Dermis blood vessel endothelial cell (primary cell): ENCODE results near the gene ZNF274. TPM values are rescaled to one million over a fixed set of nuclear protein-coding genes. Genes with fewer than 3 reads are reported as not detected.
"Not testable (repeated sequence)": the region's sequence is repeated elsewhere in the genome, so short reads cannot be mapped to it uniquely, and the experiment has no call there.

Source experiments
- DNase-seq: peaks from one replicate; pipeline ENCODE4 v3.0.0; 2010
- total RNA-seq: library from RNA; depleted of rRNA; stranded (reverse); fragments of >200 nt; gene quantifications from 2 replicates; pipeline ENCODE4 v1.2.3, GENCODE V29; 2014

ZNF274 gene
- total RNA-seq, 1 donor from 2014 or later: 21.3 TPM

GRCh38 chr19:58212336-58213074 lies 29.6 kb downstream of the ZNF274 start:
- DNase-seq: no peak

GRCh38 chr19:58213075-58213369 lies 30.2 kb downstream of the ZNF274 start:
- DNase-seq: no peak

DNA sequence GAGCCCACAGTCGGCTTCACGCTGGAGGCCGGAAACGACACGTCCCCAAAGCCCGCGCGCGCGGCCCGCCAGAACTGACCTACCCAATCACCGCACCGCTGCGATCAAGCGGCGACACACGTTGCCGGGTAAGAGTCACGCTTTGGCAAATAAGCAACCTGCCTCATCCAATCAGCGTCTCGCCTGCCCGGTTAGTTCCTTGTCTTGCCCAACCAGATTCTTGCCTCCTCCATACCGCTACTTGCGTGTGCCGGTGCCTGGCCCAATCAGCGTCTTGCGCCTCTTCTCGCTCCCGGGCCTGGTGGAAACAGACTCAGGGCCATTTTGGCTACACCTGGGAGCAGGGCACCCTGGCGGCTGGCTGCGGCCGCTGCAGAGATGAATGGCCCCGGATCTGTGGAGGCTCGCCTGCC lies 34.2 kb downstream of the ZNF274 start:
- no peak for DNase-seq

DNA sequence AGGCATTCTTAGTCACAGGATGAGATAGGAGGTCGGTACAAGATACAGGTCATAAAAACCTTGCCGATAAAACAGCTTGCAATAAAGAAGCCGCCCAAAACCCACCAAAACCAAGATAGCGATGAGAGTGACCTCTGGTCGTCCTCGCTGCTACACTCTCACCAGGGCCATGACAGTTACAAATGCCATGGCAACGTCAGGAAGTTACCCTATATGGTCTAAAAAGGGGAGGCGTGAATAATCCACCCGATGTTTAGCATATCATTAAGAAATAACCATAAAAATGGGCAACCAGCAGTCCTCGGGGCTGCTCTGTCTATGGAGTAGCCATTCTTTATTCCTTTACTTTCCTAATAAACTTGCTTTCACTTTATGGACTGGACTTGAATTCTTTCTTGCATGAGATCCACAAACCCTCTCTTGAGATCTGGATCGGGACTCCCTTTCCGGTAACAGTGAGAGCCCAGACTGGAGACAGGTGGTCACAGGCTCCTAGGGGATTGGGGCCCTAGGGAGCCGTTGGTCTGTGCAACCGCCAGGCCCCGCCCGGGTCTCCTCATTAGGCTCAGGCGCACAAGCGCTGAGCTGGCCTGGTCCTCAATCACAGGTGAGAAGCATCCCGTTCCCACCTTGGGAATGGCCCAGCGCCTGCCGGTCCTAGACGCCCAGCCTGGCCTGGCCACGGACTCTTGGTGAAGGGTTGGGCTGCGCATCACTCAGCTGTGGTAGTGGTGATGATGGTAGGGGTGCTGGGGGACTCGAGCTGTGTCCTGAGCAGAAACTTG lies 34.9 kb downstream of the ZNF274 start:
- DNase-seq: no peak

DNA sequence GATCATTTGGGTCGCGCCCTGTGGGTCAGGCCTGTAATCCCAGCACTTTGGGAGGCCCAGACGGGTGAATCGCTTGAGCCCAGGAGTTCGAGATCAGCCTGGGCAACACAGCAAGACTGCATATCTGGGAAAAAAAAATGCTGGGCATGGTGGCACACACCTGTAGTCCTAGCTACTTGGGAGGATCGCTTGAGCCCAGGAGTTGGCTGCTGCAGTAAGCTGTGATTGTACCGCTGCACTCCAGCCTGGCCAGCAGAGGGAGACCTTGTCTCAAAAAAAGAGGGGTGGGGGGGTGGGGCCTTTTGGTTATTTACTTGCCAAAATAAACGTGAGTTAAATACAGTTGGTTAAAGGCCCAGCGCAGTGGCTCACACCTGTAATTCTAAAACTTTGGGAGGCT lies 36.0 kb downstream of the ZNF274 start:
- peak; percentile 64 for DNase-seq

- DNase-seq: no peak
Measured at GRCh38 chr19:58227964-58228584, 45.2 kb downstream of the ZNF274 start.

DNA sequence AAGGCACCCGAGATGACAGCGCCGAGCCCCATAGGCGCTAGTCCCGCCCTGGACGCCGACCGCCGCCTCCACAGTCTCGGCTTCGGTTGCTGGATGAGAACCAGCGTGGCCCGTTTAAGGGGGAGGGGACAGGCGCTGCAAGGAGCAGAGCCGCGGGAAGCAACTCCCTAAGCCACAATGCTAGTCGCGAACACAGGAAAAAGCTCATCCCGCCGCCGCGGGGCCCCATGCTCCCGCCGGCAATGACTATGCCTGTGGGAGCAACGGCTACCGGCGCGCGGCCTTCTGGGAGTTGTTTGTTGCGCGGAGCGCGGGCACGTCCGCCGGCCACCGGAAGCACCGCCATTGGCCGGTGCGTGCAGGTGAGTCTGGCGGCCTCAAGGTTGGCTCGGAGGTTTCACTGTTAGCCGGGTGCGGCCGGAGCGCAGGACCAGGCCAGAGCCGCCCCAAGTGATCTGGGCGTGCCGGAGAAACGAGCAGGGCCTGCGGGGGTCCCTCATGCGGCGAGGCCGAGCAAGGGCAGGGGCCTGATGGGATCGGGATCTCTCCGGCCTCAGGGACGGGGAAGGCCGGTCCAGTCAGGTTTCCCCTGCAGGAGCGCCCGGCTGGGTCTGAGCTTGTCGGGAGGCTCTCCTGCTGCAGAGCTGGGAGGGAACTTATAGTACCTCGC lies 45.9 kb downstream of the ZNF274 start, which contains the start of gene ZNF544:
Gene ZNF544 (plus strand): TSS at position 330 of the 670 bp plus-strand sequence. CDS start 15,110 bp downstream, outside the sequence.
- peak; percentile 84 for DNase-seq

GRCh38 chr19:58229255-58229639 lies 46.4 kb downstream of the ZNF274 start:
- DNase-seq: peak; percentile 67

- no peak for DNase-seq
Measured at GRCh38 chr19:58237324-58237723, 54.5 kb downstream of the ZNF274 start.

- DNase-seq: no peak
Measured at GRCh38 chr19:58243351-58243750, 60.5 kb downstream of the ZNF274 start.

DNA sequence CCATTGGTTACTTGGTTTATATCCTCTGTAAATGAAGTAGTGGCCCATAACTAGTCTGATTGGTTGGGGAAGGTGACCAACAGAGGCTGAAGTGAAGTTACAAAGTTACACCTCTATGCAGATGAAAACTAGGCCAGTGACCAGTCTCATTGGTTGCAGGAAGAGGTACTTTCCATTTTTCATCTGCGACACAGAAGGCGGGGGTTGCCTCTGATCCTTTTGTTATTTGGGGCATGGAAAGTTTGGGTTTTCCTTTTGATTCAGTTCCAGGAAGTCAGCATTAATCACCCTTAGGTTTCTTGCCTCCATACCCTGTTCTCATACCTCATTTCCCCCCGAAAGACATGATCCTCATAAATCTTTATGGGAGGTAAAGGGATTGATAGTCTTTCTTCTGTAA lies 66.0 kb downstream of the ZNF274 start:
- DNase-seq: no peak

- DNase-seq: peak; percentile 13
Measured at GRCh38 chr19:58252102-58252685, 69.3 kb downstream of the ZNF274 start.

GRCh38 chr19:58258259-58258658 lies 75.4 kb downstream of the ZNF274 start:
- not testable (repeated sequence) for DNase-seq

GRCh38 chr19:58261600-58261967 lies 78.7 kb downstream of the ZNF274 start:
- no peak for DNase-seq

DNA sequence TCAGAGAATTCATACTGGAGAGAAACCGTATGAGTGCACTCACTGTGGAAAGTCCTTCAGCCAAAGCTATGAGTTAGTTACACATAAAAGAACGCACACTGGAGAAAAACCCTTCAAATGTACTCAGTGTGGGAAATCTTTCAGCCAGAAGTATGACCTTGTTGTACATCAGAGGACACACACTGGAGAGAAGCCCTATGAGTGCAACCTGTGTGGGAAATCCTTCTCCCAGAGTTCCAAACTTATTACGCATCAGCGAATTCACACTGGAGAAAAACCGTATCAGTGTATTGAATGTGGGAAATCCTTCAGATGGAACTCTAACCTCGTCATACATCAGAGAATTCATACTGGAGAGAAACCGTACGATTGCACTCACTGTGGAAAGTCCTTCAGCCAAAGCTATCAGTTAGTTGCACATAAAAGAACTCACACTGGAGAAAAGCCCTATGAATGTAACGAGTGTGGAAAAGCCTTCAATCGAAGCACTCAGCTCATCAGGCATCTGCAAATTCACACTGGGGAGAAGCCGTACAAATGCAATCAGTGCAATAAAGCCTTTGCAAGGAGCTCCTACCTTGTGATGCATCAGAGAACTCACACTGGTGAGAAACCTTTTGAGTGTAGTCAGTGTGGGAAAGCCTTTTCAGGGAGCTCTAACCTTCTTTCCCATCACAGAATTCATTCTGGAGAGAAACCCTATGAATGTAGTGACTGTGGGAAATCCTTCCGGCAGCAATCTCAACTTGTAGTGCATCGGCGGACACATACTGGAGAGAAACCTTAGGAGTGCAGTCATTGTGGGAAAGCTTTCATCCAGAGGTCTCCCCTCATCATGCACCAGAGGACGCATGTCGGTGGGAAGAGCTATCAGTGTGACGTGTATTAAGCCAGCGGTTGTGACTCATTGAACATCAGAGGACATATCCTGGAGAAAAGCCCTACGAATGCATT lies 79.4 kb downstream of the ZNF274 start:
- DNase-seq: no peak

DNA sequence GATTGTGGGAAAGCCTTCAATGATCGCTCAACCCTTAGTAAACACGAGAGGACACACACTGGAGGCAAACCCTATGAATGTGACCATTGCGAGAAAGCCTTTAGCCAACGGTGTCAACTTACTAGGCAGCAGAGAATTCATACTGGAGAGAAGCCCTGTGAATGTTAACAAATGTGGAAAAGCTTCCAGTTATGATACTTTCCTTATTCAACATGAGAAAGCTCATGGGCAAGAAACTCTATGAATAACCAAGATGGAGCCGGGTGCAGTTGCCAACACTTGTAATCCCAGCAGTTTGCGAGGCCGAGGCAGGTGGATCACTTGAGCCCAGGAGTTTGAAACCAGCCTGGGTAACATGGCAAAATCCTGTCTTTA lies 80.0 kb downstream of the ZNF274 start:
- DNase-seq: no peak

Other genes with a start within 250 kb of the ZNF274 start
- 4.3 and 4.9 TPM in 2 replicates for gene ZNF418, start 247.7 kb upstream of the ZNF274 start, total RNA-seq
- gene ZNF256, start 235.4 kb upstream of the ZNF274 start, total RNA-seq: 4.1 and 4.5 TPM in 2 replicates
- 0.34 TPM in 1 of 2 replicates, not detected in the other for gene C19orf18, start 208.5 kb upstream of the ZNF274 start, total RNA-seq
- 13.3 and 16.7 TPM in 2 replicates for gene ZNF606, start 180.2 kb upstream of the ZNF274 start, total RNA-seq
- not detected in 2 replicates for gene ZSCAN1, start 149.0 kb upstream of the ZNF274 start, total RNA-seq
- 1.7 and 2.4 TPM in 2 replicates for gene ZNF135, start 123.8 kb upstream of the ZNF274 start, total RNA-seq
- gene ZSCAN18, start 84.8 kb upstream of the ZNF274 start, total RNA-seq: 44.4 and 45.1 TPM in 2 replicates
- 13.1 and 14.6 TPM in 2 replicates for gene ZNF329, start 32.3 kb upstream of the ZNF274 start, total RNA-seq
- 57.9 and 67.4 TPM in 2 replicates for gene ZNF544, start 45.9 kb downstream of the ZNF274 start, total RNA-seq
- gene ZNF8, start 95.9 kb downstream of the ZNF274 start, total RNA-seq: 5.6 and 6.1 TPM in 2 replicates
- gene ERVK3-1, start 122.3 kb downstream of the ZNF274 start, total RNA-seq: 24.1 and 31.8 TPM in 2 replicates
- 3.4 and 3.7 TPM in 2 replicates for gene ZSCAN22, start 143.9 kb downstream of the ZNF274 start, total RNA-seq
- 0.37 and 12.4 TPM in 2 replicates for gene A1BG, start 170.4 kb downstream of the ZNF274 start, total RNA-seq
- 1.3 and 2.9 TPM in 2 replicates for gene ZNF497, start 179.7 kb downstream of the ZNF274 start, total RNA-seq
- gene ZNF837, start 198.0 kb downstream of the ZNF274 start, total RNA-seq: 3.5 and 4.1 TPM in 2 replicates
- gene RPS5, start 204.2 kb downstream of the ZNF274 start, total RNA-seq: 1,348 and 2,550 TPM in 2 replicates
- gene RNF225, start 212.6 kb downstream of the ZNF274 start, total RNA-seq: not detected in 2 replicates
- gene ZNF584, start 225.6 kb downstream of the ZNF274 start, total RNA-seq: 8.2 and 12.0 TPM in 2 replicates